ENCODE data around the gene PLBD2.
A peak's percentile ranks its signal among the peaks of the same experiment; 100 is the strongest.
"Not testable (repeated sequence)": the region's sequence is repeated elsewhere in the genome, so short reads cannot be mapped to it uniquely, and the experiment has no call there.

Gene PLBD2

GRCh38 chr12:113348849-113349536 is 9.4 kb upstream of the PLBD2 start:
- Histone ChIP-seq H3K27ac (replicated peaks; ENCODE audit: low read length) (no peak overlapping the region), H3K9ac (ENCODE audit: low read depth, low read length, poor library complexity) (no peak overlapping the region), H3K27me3 (ENCODE audit: control insufficient read depth in 3 of 3, insufficient read depth in 3 of 3, low read depth in 1 of 3, low read length in 3 of 3) (peaks cover 0 to 11% (median 0%) of the 10 kb centered on the region in 3 experiments), H3K36me3 (replicated peaks in 1 of 2; ENCODE audit: control insufficient read depth in 2 of 2, insufficient read depth in 2 of 2, low read length in 2 of 2) (no peaks in the 10 kb centered on the region), H2BK5ac (ENCODE audit: low read length) (no peak overlapping the region), H3K79me1 (ENCODE audit: low read depth, low read length) (no peaks in the 10 kb centered on the region), H2AK5ac (ENCODE audit: low read depth, low read length) (peak overlapping the region; percentile 23), H3K4me1 (ENCODE audit: control insufficient read depth in 2 of 2, insufficient read depth in 1 of 2, low read depth in 1 of 2, low read length in 2 of 2) (peaks cover 5 to 6% of the 10 kb centered on the region in 2 donors), H4K91ac (ENCODE audit: low read depth, low read length, poor library complexity) (no peak overlapping the region), H3K18ac (ENCODE audit: low read length) (no peak overlapping the region), H3K14ac (ENCODE audit: low read length) (no peak overlapping the region), H2BK120ac (ENCODE audit: low read depth, low read length) (no peak overlapping the region), H2BK12ac (ENCODE audit: low read length) (no peak overlapping the region), H3K23ac (ENCODE audit: low read depth, low read length, poor library complexity) (no peak overlapping the region), H3K4me2 (ENCODE audit: insufficient read depth, low read length, poor library complexity, severe bottlenecking) (no peak overlapping the region), H4K8ac (ENCODE audit: low read depth, low read length) (no peak overlapping the region), H2BK15ac (ENCODE audit: low read length) (no peak overlapping the region), H3K4me3 (ENCODE audit: low read length in 2 of 2) (no peak overlapping the region), H3K9me3 (replicated peaks in 1 of 2; ENCODE audit: control insufficient read depth in 2 of 2, insufficient read depth in 1 of 2, low read depth in 1 of 2, low read length in 2 of 2) (no peaks in the 10 kb centered on the region), H3K4ac (ENCODE audit: low read length) (no peak overlapping the region), H2AFZ (ENCODE audit: low read length) (peak overlapping the region; percentile 70)
- DNase-seq (ENCODE audit: low spot score) = no peak
- no CpG with 5 or more reads among the region's 19 CpGs for WGBS, 2 donors (ENCODE audit: extremely low coverage in 2 of 2, insufficient read length in 2 of 2, insufficient replicate concordance in 1 of 2)

GRCh38 chr12:113351089-113351488 is 7.3 kb upstream of the PLBD2 start:
- no peak overlapping the region for H3K14ac ChIP-seq (ENCODE audit: low read length)
- H4K8ac ChIP-seq (ENCODE audit: low read depth, low read length) = no peak overlapping the region
- peaks cover 0 to 11% (median 0%) of the 10 kb centered on the region in 3 experiments for H3K27me3 ChIP-seq (ENCODE audit: control insufficient read depth in 3 of 3, insufficient read depth in 3 of 3, low read depth in 1 of 3, low read length in 3 of 3)
- H3K4me2 ChIP-seq (ENCODE audit: insufficient read depth, low read length, poor library complexity, severe bottlenecking) = no peak overlapping the region
- H3K79me1 ChIP-seq (ENCODE audit: low read depth, low read length) = no peaks in the 10 kb centered on the region
- H4K91ac ChIP-seq (ENCODE audit: low read depth, low read length, poor library complexity) = no peak overlapping the region
- H3K9ac ChIP-seq (ENCODE audit: low read depth, low read length, poor library complexity) = no peak overlapping the region
- no peak overlapping the region for H2BK5ac ChIP-seq (ENCODE audit: low read length)
- H3K18ac ChIP-seq (ENCODE audit: low read length) = no peak overlapping the region
- no peak for DNase-seq (ENCODE audit: low spot score)
- H2AK5ac ChIP-seq (ENCODE audit: low read depth, low read length) = no peak overlapping the region
- peaks cover 5 to 6% of the 10 kb centered on the region in 2 donors for H3K4me1 ChIP-seq (ENCODE audit: control insufficient read depth in 2 of 2, insufficient read depth in 1 of 2, low read depth in 1 of 2, low read length in 2 of 2)
- no peak overlapping the region for H2BK12ac ChIP-seq (ENCODE audit: low read length)
- H3K23ac ChIP-seq (ENCODE audit: low read depth, low read length, poor library complexity) = no peak overlapping the region
- no peak overlapping the region for H3K27ac ChIP-seq (replicated peaks; ENCODE audit: low read length)
- H3K4ac ChIP-seq (ENCODE audit: low read length) = no peak overlapping the region
- no peak overlapping the region for H2AFZ ChIP-seq (ENCODE audit: low read length)
- no peaks in the 10 kb centered on the region for H3K36me3 ChIP-seq (replicated peaks in 1 of 2; ENCODE audit: control insufficient read depth in 2 of 2, insufficient read depth in 2 of 2, low read length in 2 of 2)
- no peak overlapping the region for H2BK15ac ChIP-seq (ENCODE audit: low read length)
- no peak overlapping the region for H3K4me3 ChIP-seq (ENCODE audit: low read length in 2 of 2)
- H3K9me3 ChIP-seq (replicated peaks in 1 of 2; ENCODE audit: control insufficient read depth in 2 of 2, insufficient read depth in 1 of 2, low read depth in 1 of 2, low read length in 2 of 2) = no peaks in the 10 kb centered on the region
- H2BK120ac ChIP-seq (ENCODE audit: low read depth, low read length) = no peak overlapping the region

- not testable (repeated sequence) for H3K27me3 ChIP-seq (ENCODE audit: control insufficient read depth in 3 of 3, insufficient read depth in 3 of 3, low read depth in 1 of 3, low read length in 3 of 3); H3K4me2 ChIP-seq (ENCODE audit: insufficient read depth, low read length, poor library complexity, severe bottlenecking); H2BK12ac ChIP-seq (ENCODE audit: low read length); H2BK120ac ChIP-seq (ENCODE audit: low read depth, low read length); H2BK15ac ChIP-seq (ENCODE audit: low read length); DNase-seq (ENCODE audit: low spot score); H3K14ac ChIP-seq (ENCODE audit: low read length); H3K36me3 ChIP-seq (replicated peaks in 1 of 2; ENCODE audit: control insufficient read depth in 2 of 2, insufficient read depth in 2 of 2, low read length in 2 of 2); H3K4me3 ChIP-seq (ENCODE audit: low read length in 2 of 2); H3K18ac ChIP-seq (ENCODE audit: low read length); H3K9ac ChIP-seq (ENCODE audit: low read depth, low read length, poor library complexity); H4K8ac ChIP-seq (ENCODE audit: low read depth, low read length); H3K27ac ChIP-seq (replicated peaks; ENCODE audit: low read length); H2AFZ ChIP-seq (ENCODE audit: low read length); H2AK5ac ChIP-seq (ENCODE audit: low read depth, low read length); H3K9me3 ChIP-seq (replicated peaks in 1 of 2; ENCODE audit: control insufficient read depth in 2 of 2, insufficient read depth in 1 of 2, low read depth in 1 of 2, low read length in 2 of 2); H2BK5ac ChIP-seq (ENCODE audit: low read length); H3K79me1 ChIP-seq (ENCODE audit: low read depth, low read length); H3K4me1 ChIP-seq (ENCODE audit: control insufficient read depth in 2 of 2, insufficient read depth in 1 of 2, low read depth in 1 of 2, low read length in 2 of 2); H3K23ac ChIP-seq (ENCODE audit: low read depth, low read length, poor library complexity); H3K4ac ChIP-seq (ENCODE audit: low read length); H4K91ac ChIP-seq (ENCODE audit: low read depth, low read length, poor library complexity)
- no CpG with 5 or more reads among the region's 7 CpGs for WGBS, 2 donors (ENCODE audit: extremely low coverage in 2 of 2, insufficient read length in 2 of 2, insufficient replicate concordance in 1 of 2)
These were observed 4.2 kb upstream of the PLBD2 start for GRCh38 chr12:113354192-113354591.

GRCh38 chr12:113359133-113359938 is 949 bp downstream of the PLBD2 start:
- peak overlapping the region; percentile 89 for H3K9ac ChIP-seq (ENCODE audit: low read depth, low read length, poor library complexity)
- H2BK5ac ChIP-seq (ENCODE audit: low read length) = no peak overlapping the region
- no peak overlapping the region for H2BK12ac ChIP-seq (ENCODE audit: low read length)
- no peak overlapping the region for H2AK5ac ChIP-seq (ENCODE audit: low read depth, low read length)
- peak overlapping the region; percentile 57 for H3K4ac ChIP-seq (ENCODE audit: low read length)
- WGBS, 2 donors (ENCODE audit: extremely low coverage in 2 of 2, insufficient read length in 2 of 2, insufficient replicate concordance in 1 of 2) = no CpG with 5 or more reads among the region's 11 CpGs
- H4K91ac ChIP-seq (ENCODE audit: low read depth, low read length, poor library complexity) = no peak overlapping the region
- peak overlapping the region; percentile 99 for H2AFZ ChIP-seq (ENCODE audit: low read length)
- H3K79me1 ChIP-seq (ENCODE audit: low read depth, low read length) = peaks cover 5% of the 10 kb centered on the region
- H3K9me3 ChIP-seq (replicated peaks in 1 of 2; ENCODE audit: control insufficient read depth in 2 of 2, insufficient read depth in 1 of 2, low read depth in 1 of 2, low read length in 2 of 2) = no peaks in the 10 kb centered on the region
- peaks cover 6 to 9% of the 10 kb centered on the region in 2 donors for H3K4me1 ChIP-seq (ENCODE audit: control insufficient read depth in 2 of 2, insufficient read depth in 1 of 2, low read depth in 1 of 2, low read length in 2 of 2)
- no peak overlapping the region for H4K8ac ChIP-seq (ENCODE audit: low read depth, low read length)
- peaks cover 0 to 6% of the 10 kb centered on the region in 2 donors for H3K36me3 ChIP-seq (replicated peaks in 1 of 2; ENCODE audit: control insufficient read depth in 2 of 2, insufficient read depth in 2 of 2, low read length in 2 of 2)
- peak overlapping the region; percentile 94 to 98 for H3K4me3 ChIP-seq (ENCODE audit: low read length in 2 of 2)
- H3K23ac ChIP-seq (ENCODE audit: low read depth, low read length, poor library complexity) = peak overlapping the region; percentile 51
- H3K14ac ChIP-seq (ENCODE audit: low read length) = peak overlapping the region; percentile 14
- no peak overlapping the region for H2BK15ac ChIP-seq (ENCODE audit: low read length)
- H3K27me3 ChIP-seq (ENCODE audit: control insufficient read depth in 3 of 3, insufficient read depth in 3 of 3, low read depth in 1 of 3, low read length in 3 of 3) = no peaks in the 10 kb centered on the region
- peak overlapping the region; percentile 89 for H3K4me2 ChIP-seq (ENCODE audit: insufficient read depth, low read length, poor library complexity, severe bottlenecking)
- no peak overlapping the region for H2BK120ac ChIP-seq (ENCODE audit: low read depth, low read length)
- H3K18ac ChIP-seq (ENCODE audit: low read length) = peak overlapping the region; percentile 93
- H3K27ac ChIP-seq (replicated peaks; ENCODE audit: low read length) = no peak overlapping the region
- DNase-seq (ENCODE audit: low spot score) = no peak

Data from neuronal stem cell (in vitro differentiated cells).